Thyroid gland (tissue), 4 donors: ENCODE data around the gene BCL11B. TPM values are rescaled to one million over a fixed set of nuclear protein-coding genes. Genes with fewer than 3 reads are reported as not detected.

Source experiments
- DNase-seq, 2 donors: peaks; one replicate each; pipeline ENCODE4 v3.0.0-alpha.2; 2019
- H3K27ac ChIP-seq, 3 donors: fragments of 200-600 bp; sonication (generic); 1 replicate in 2 of 3; 2 replicates in 1 of 3; pipeline ENCODE4 v1.5.1; 2016 to 2019; ENCODE audit warnings: mild to moderate bottlenecking in 1 of 3, moderate library complexity in 1 of 3
- H3K27me3 ChIP-seq: fragments of 200-600 bp; sonication (generic); one replicate; pipeline ENCODE4 v1.5.1; 2019
- H3K36me3 ChIP-seq, 2 donors: fragments of 200-600 bp; sonication (generic); one replicate each; pipeline ENCODE4 v1.5.1; 2016 to 2019
- H3K4me1 ChIP-seq, 2 donors: fragments of 200-600 bp; sonication (generic); one replicate each; pipeline ENCODE4 v1.5.1; 2017 to 2019
- H3K4me3 ChIP-seq, 3 donors: fragments of 200-600 bp; sonication (generic); replicated peaks in 1 of 3; 1 replicate in 2 of 3; 2 replicates in 1 of 3; pipeline ENCODE4 v1.5.1; 2016; ENCODE audit warnings: mild to moderate bottlenecking in 1 of 3
- H3K9me3 ChIP-seq: fragments of 200-600 bp; sonication (generic); one replicate; pipeline ENCODE4 v1.5.1; 2017
- POLR2A ChIP-seq, 2 donors: fragments of 450-650 bp; IDR thresholded peaks; one replicate each; pipeline ENCODE4 v1.6.1; 2017; ENCODE audit warnings: antibody characterized with exemption in 2 of 2, mild to moderate bottlenecking in 2 of 2, moderate library complexity in 1 of 2
- WGBS, 2 donors: methylation state at CpG; one replicate each; pipeline ENCODE4 v1.1.5; 2017; 5-methylcytosine and 5-hydroxymethylcytosine counted together
- intact Hi-C: fragments of 100-400 bp; cut with DNase I; formaldehyde crosslinking; loops from one replicate; pipeline ENCODE4 v1.15.1; 2023
- total RNA-seq, 4 donors: library from RNA; depleted of rRNA; stranded (reverse); fragments of >200 nt; gene quantifications; one replicate each; pipeline ENCODE4 v1.2.3, GENCODE V29; 2016
- TF ChIP-seq, protein P1 (sequence below), 6 experiments: fragments of 200-600 bp in 3 of 6; fragments of 450-650 bp in 3 of 6; sonication (generic) in 3 of 6; IDR thresholded peaks; one replicate each; pipeline ENCODE4 v1.5.1; 2016 to 2019; ENCODE audit warnings: antibody characterized with exemption in 6 of 6, mild to moderate bottlenecking in 2 of 6, inconsistent platforms in 1 of 6, moderate library complexity in 1 of 6

BCL11B gene
- total RNA-seq, 4 donors from 2014 or later, result 0.81 to 4.3 (median 2.3) TPM

DNA sequence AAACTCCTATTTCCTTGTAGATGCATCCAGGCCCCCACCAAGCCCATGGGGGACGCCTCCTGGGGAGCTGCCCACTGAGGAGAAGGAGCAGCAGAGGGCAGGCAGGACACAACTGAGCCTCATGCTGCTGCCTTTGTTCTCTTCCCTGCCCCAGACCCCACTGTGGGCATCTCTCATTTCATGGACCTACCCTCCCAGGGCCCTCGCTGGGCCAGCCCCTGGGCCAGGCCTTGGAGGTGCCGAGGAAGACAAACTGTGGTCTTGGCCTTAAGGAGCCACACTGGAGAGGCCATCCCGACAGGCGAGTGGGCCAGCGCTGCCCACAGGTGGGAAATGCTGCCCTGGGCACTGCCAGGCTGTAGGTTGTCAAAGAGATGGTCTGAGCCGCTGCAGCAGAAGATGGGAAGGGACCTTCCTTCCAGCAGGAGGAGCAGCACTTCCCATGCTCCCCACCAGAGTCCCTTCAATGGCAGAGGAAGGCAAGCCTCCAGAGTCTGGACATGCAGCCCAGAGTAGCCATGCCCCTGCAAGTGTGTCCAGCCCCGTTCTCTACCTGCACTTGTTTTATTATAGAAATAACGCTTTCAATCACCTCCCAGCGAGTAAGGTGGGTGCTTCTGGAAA, 147.4 kb downstream of the BCL11B start:
- peaks cover 5 to 27% of the 10 kb centered on the region in 2 donors for H3K4me1 ChIP-seq
- no peaks in the 10 kb centered on the region for H3K9me3 ChIP-seq
- H3K4me3 ChIP-seq, result no peak overlapping the region
- H3K27ac ChIP-seq, result no peak overlapping the region
- no peak for TF ChIP-seq POLR2A (IDR thresholded peaks at IDR 0.05)
- TF ChIP-seq, protein P1, sequence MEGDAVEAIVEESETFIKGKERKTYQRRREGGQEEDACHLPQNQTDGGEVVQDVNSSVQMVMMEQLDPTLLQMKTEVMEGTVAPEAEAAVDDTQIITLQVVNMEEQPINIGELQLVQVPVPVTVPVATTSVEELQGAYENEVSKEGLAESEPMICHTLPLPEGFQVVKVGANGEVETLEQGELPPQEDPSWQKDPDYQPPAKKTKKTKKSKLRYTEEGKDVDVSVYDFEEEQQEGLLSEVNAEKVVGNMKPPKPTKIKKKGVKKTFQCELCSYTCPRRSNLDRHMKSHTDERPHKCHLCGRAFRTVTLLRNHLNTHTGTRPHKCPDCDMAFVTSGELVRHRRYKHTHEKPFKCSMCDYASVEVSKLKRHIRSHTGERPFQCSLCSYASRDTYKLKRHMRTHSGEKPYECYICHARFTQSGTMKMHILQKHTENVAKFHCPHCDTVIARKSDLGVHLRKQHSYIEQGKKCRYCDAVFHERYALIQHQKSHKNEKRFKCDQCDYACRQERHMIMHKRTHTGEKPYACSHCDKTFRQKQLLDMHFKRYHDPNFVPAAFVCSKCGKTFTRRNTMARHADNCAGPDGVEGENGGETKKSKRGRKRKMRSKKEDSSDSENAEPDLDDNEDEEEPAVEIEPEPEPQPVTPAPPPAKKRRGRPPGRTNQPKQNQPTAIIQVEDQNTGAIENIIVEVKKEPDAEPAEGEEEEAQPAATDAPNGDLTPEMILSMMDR (IDR thresholded peaks at IDR 0.05), result no peak
- H3K27me3 ChIP-seq, result no peaks in the 10 kb centered on the region
- H3K36me3 ChIP-seq, result no peaks in the 10 kb centered on the region
- no peak for DNase-seq
- WGBS, 2 donors, result 92 to 95% methylated on average over 10 of the region's 10 CpGs
- intact Hi-C loops, result no loop called here

DNA sequence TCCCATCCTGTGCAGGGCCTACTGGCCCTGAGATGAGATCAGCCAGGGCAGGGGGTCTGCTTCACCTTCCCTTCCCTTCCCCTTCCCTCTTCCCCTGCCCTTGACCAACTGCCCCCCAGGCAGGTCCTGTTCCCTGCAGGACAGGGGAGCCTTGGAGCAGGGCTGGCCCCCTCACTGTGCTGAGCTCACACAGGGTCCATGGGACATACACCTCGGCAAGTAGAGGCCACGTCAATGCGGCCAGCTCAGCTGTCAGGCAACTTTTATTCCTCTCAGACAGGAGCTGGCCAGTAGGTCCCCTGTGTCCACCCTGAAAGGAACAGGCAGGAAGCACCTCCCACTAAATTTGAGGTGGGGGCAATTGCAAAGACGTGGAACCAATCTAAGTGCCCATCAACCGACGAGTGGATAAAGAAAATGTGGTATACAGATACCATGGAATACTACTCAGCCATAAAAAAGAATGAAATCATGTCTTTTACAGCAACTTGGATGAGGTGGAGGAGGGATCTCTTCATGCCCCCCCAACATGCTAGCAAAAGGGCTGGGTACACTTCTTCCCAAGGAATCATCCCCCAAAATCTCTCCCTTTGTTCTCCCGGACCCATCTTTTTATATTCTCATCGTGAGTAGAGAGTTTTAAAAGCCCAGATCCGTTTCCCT, 148.7 kb downstream of the BCL11B start:
- 95 to 96% methylated on average over 9 of the region's 9 CpGs for WGBS, 2 donors
- TF ChIP-seq, protein P1 (IDR thresholded peaks at IDR 0.05), result no peak
- no peak for TF ChIP-seq POLR2A (IDR thresholded peaks at IDR 0.05)
- H3K27me3 ChIP-seq, result no peaks in the 10 kb centered on the region
- no peak for DNase-seq
- no peaks in the 10 kb centered on the region for H3K36me3 ChIP-seq
- intact Hi-C loops, result no loop called here
- H3K9me3 ChIP-seq, result no peaks in the 10 kb centered on the region
- H3K27ac ChIP-seq, result no peak overlapping the region
- peaks cover 5 to 29% of the 10 kb centered on the region in 2 donors for H3K4me1 ChIP-seq
- H3K4me3 ChIP-seq, result no peak overlapping the region

DNA sequence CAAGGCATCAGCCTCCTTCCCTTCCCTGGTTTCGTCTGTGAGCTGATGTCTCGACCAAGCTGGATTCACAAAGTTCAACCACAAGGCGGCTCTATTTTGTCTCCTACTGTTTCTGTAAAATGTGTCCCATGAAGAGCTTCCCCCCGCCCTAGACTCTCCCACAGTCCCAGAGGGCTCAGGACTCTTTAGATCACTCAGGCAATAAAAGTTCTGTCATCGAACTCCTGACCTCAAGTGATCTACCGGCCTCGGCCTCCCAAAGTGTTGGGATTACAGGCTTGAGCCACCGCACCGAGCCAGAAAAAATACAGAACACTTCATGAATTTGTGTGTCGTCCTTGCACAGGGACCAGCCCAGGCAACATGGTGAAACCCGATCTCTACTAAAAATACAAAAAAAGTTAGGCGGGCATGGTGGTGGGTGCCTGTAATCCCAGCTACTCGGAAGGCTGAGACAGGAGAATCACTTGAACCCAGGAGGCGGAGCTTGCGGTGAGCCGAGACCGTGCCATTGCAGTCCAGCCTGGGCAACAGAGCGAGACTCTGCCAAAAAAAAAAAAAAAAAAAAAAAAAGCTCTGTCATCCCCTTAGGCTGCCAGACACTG, 149.4 kb downstream of the BCL11B start:
- Histone ChIP-seq H3K36me3 (no peaks in the 10 kb centered on the region), H3K27ac (no peak overlapping the region), H3K4me3 (no peak overlapping the region), H3K9me3 (no peaks in the 10 kb centered on the region), H3K27me3 (no peaks in the 10 kb centered on the region), H3K4me1 (peaks cover under 1 to 30% of the 10 kb centered on the region in 2 donors)
- TF ChIP-seq, protein P1 (IDR thresholded peaks at IDR 0.05), result no peak
- TF ChIP-seq POLR2A (IDR thresholded peaks at IDR 0.05), result no peak
- WGBS, 2 donors, result 60 to 62% methylated on average over 18 of the region's 18 CpGs
- DNase-seq, result no peak
- intact Hi-C loops, result no loop called here

GRCh38 chr14:99121319-99121875, 150.6 kb downstream of the BCL11B start:
- H3K27ac ChIP-seq, result no peak overlapping the region
- peaks cover 0 to 20% of the 10 kb centered on the region in 2 donors for H3K4me1 ChIP-seq
- H3K36me3 ChIP-seq, result no peaks in the 10 kb centered on the region
- H3K4me3 ChIP-seq, result no peak overlapping the region
- intact Hi-C loops, result no loop called here
- no peaks in the 10 kb centered on the region for H3K9me3 ChIP-seq
- H3K27me3 ChIP-seq, result no peaks in the 10 kb centered on the region
- WGBS, 2 donors, result 90 to 94% methylated on average over 13 of the region's 13 CpGs
- DNase-seq, result no peak
- no peak for TF ChIP-seq POLR2A (IDR thresholded peaks at IDR 0.05)
- TF ChIP-seq, protein P1 (IDR thresholded peaks at IDR 0.05), result no peak
